ENCODE results near the gene FAM187B.

- TF ChIP-seq POLR2AphosphoS5 (IDR thresholded peaks at IDR 0.05; ENCODE audit: low read depth) (no peak), CTCF (IDR thresholded peaks at IDR 0.05; ENCODE audit: insufficient read depth, low read length) (no peak), REST (IDR thresholded peaks at IDR 0.05; ENCODE audit: insufficient replicate concordance, low read depth) (no peak)
Observed at GRCh38 chr19:35216833-35217648, 11.5 kb downstream of the FAM187B start.

Measured in HL-60 (cell line).